ENCODE results near the gene WDR54.
"Not testable (repeated sequence)": the region's sequence is repeated elsewhere in the genome, so short reads cannot be mapped to it uniquely, and the experiment has no call there.

The WDR54 gene

DNA sequence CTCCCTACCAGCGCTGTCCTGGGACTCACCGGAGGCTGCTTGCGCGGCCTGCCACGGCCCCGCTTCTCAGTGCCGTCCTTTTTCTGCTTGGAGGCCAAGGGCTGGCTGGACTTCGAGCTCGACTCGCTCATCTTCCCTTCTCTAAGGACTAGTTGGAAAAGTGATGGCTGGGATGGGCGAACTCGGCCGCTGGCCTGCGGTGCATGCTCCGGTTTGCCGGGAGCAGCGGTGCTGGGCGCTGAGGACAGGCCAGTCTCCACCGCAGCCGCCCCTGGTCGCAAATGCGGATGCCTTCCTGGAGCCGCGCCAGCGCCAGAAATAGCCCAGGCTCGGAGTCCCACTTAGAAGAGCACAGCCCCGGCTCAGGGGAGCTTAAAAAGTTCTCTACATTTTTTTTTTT is 3.2 kb upstream of the WDR54 start:
- H3K4me3 ChIP-seq (ENCODE audit: control insufficient read depth, low read depth, low read length): no peak overlapping the region
- TF ChIP-seq, protein P1, sequence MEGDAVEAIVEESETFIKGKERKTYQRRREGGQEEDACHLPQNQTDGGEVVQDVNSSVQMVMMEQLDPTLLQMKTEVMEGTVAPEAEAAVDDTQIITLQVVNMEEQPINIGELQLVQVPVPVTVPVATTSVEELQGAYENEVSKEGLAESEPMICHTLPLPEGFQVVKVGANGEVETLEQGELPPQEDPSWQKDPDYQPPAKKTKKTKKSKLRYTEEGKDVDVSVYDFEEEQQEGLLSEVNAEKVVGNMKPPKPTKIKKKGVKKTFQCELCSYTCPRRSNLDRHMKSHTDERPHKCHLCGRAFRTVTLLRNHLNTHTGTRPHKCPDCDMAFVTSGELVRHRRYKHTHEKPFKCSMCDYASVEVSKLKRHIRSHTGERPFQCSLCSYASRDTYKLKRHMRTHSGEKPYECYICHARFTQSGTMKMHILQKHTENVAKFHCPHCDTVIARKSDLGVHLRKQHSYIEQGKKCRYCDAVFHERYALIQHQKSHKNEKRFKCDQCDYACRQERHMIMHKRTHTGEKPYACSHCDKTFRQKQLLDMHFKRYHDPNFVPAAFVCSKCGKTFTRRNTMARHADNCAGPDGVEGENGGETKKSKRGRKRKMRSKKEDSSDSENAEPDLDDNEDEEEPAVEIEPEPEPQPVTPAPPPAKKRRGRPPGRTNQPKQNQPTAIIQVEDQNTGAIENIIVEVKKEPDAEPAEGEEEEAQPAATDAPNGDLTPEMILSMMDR (conservative IDR thresholded peaks at IDR 0.05; ENCODE audit: control insufficient read depth, insufficient read depth, low read depth, low read length): no peak
- DNase-seq (ENCODE audit: low read depth): no peak

- no peak overlapping the region for H3K4me3 ChIP-seq (ENCODE audit: control insufficient read depth, low read depth, low read length)
- TF ChIP-seq, protein P1 (conservative IDR thresholded peaks at IDR 0.05; ENCODE audit: control insufficient read depth, insufficient read depth, low read depth, low read length): no peak
- DNase-seq (ENCODE audit: low read depth): no peak
Measured at GRCh38 chr2:74419345-74419744, 2.2 kb upstream of the WDR54 start.

- H3K4me3 ChIP-seq (ENCODE audit: control insufficient read depth, low read depth, low read length): no peak overlapping the region
- TF ChIP-seq, protein P1 (conservative IDR thresholded peaks at IDR 0.05; ENCODE audit: control insufficient read depth, insufficient read depth, low read depth, low read length): no peak
- no peak for DNase-seq (ENCODE audit: low read depth)
Measured at GRCh38 chr2:74420006-74420405, 1.5 kb upstream of the WDR54 start.

GRCh38 chr2:74420443-74421103 is 957 bp upstream of the WDR54 start:
- H3K4me3 ChIP-seq (ENCODE audit: control insufficient read depth, low read depth, low read length); DNase-seq (ENCODE audit: low read depth): not testable (repeated sequence)

GRCh38 chr2:74423231-74424095 is 1.9 kb downstream of the WDR54 start:
- TF ChIP-seq, protein P1 (conservative IDR thresholded peaks at IDR 0.05; ENCODE audit: control insufficient read depth, insufficient read depth, low read depth, low read length): no peak
- no peak overlapping the region for H3K4me3 ChIP-seq (ENCODE audit: control insufficient read depth, low read depth, low read length)
- no peak for DNase-seq (ENCODE audit: low read depth)

DNA sequence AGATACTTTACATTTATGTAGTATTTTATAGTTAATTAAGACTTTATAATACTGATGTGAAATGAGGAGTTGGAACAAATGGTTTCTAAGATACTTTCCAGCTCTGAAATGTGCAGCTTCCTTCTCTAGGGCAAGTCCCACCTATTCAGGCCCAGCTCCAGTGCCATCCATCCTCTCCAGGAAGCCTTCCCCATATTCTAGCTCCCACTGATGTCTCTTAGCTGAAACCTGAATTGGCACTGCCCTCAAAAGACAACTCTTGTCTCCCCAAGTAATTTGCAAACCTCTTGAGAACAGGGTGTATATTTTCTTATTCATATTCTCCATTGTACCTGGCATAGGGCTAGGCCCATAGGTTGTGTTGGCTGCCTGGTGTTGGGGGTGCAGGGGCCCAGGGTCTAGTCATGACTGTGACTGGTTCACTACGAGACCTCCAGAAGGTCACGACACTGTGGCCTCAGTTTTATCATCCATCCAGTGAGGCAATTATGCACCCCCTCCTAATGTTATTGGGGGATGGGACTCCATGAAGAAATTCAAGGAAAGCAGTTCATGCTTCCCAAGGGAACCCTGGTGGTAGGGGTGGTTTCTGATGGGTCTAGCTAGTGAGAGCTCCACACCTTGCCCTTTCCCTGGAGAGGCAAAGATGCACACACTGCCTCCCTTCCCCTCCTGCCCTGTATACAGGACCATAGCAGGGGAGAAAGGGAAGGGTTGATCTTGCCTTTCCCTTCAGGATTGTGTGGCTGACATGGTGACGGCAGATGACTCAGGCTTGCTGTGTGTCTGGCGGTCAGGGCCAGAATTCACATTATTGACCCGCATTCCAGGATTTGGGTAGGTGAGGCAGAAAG is 2.8 kb downstream of the WDR54 start:
- no peak overlapping the region for H3K4me3 ChIP-seq (ENCODE audit: control insufficient read depth, low read depth, low read length)
- TF ChIP-seq, protein P1 (conservative IDR thresholded peaks at IDR 0.05; ENCODE audit: control insufficient read depth, insufficient read depth, low read depth, low read length): no peak
- no peak for DNase-seq (ENCODE audit: low read depth)
